HEK293T (cell line): Measurements from ENCODE around the gene SPTBN5.

Experiments
- ARNT ChIP-seq: fragments of 450-650 bp; IDR thresholded peaks from 2 replicates; pipeline ENCODE4 v1.6.1; 2017; ENCODE audit warnings: mild to moderate bottlenecking
- BHLHE40 ChIP-seq: fragments of 450-650 bp; IDR thresholded peaks from 2 replicates; pipeline ENCODE4 v1.6.1; 2016; ENCODE audit warnings: mild to moderate bottlenecking, moderate library complexity, borderline replicate concordance
- FOXM1 ChIP-seq: fragments of 450-650 bp; IDR thresholded peaks from 2 replicates; pipeline ENCODE4 v1.6.1; 2017; ENCODE audit warnings: mild to moderate bottlenecking, borderline replicate concordance
- HDGF ChIP-seq: fragments of 450-650 bp; IDR thresholded peaks from 2 replicates; pipeline ENCODE4 v1.6.1; 2017; ENCODE audit warnings: antibody characterized with exemption, borderline replicate concordance
- NFRKB ChIP-seq: fragments of 450-650 bp; IDR thresholded peaks from 2 replicates; pipeline ENCODE4 v1.6.1; 2016; ENCODE audit warnings: mild to moderate bottlenecking, moderate library complexity
- PKNOX1 ChIP-seq: fragments of 450-650 bp; IDR thresholded peaks from 2 replicates; pipeline ENCODE4 v1.6.1; 2016
- SUZ12 ChIP-seq: fragments of 450-650 bp; IDR thresholded peaks from 2 replicates; pipeline ENCODE4 v1.6.1; 2016; ENCODE audit warnings: mild to moderate bottlenecking

DNA sequence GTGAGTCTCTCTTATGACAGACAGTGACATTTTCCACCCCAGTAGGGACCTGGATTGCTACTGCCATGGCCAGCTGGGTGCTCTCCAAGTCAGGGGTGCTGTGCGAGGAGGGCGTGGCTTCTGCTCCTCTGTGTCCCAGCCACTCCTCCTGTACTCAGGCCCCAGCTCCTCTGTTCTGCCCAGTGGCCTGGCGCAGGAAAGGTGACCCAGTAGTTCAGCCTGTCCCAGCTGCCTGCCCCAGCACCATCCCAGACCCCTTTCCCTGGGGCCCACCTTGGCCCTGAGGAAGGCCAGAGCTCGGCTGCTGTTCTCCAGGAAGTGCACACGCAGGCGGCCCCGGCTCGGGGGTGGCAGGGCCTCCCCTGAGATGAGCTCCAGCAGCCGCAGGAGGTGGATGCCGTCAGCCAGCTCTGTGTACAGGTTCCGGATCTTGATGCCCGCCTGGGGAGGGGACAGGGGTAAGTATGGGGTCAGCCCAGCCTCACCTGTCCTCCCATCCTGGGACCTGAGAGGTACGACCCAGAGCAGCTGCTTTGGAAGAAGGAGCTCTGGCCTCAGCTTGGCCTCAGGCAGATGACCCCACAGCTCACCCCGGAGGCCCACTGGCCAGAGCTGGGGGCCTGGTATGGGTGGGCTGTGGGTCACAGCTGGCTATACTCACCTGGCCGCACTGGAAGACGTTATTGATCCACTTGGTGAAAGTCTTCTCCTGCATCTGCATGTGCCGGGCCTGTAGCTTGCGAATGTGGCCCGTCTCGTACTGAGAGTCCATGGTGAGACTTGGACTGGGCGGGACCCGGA, 1.0 kb downstream of the SPTBN5 start:
- no peak for TF ChIP-seq BHLHE40
- no peak for TF ChIP-seq NFRKB
- TF ChIP-seq HDGF: no peak
- no peak for TF ChIP-seq ARNT
- no peak for TF ChIP-seq FOXM1
- TF ChIP-seq PKNOX1: no peak
- no peak for TF ChIP-seq SUZ12
